ENCODE results near the gene NCKAP1. TPM values are rescaled to one million over a fixed set of nuclear protein-coding genes. Genes with fewer than 3 reads are reported as not detected.
"Not testable (repeated sequence)": the region's sequence is repeated elsewhere in the genome, so short reads cannot be mapped to it uniquely, and the experiment has no call there.

NCKAP1 gene, protein sequence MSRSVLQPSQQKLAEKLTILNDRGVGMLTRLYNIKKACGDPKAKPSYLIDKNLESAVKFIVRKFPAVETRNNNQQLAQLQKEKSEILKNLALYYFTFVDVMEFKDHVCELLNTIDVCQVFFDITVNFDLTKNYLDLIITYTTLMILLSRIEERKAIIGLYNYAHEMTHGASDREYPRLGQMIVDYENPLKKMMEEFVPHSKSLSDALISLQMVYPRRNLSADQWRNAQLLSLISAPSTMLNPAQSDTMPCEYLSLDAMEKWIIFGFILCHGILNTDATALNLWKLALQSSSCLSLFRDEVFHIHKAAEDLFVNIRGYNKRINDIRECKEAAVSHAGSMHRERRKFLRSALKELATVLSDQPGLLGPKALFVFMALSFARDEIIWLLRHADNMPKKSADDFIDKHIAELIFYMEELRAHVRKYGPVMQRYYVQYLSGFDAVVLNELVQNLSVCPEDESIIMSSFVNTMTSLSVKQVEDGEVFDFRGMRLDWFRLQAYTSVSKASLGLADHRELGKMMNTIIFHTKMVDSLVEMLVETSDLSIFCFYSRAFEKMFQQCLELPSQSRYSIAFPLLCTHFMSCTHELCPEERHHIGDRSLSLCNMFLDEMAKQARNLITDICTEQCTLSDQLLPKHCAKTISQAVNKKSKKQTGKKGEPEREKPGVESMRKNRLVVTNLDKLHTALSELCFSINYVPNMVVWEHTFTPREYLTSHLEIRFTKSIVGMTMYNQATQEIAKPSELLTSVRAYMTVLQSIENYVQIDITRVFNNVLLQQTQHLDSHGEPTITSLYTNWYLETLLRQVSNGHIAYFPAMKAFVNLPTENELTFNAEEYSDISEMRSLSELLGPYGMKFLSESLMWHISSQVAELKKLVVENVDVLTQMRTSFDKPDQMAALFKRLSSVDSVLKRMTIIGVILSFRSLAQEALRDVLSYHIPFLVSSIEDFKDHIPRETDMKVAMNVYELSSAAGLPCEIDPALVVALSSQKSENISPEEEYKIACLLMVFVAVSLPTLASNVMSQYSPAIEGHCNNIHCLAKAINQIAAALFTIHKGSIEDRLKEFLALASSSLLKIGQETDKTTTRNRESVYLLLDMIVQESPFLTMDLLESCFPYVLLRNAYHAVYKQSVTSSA
- total RNA-seq = 171 and 364 TPM in 2 replicates

DNA sequence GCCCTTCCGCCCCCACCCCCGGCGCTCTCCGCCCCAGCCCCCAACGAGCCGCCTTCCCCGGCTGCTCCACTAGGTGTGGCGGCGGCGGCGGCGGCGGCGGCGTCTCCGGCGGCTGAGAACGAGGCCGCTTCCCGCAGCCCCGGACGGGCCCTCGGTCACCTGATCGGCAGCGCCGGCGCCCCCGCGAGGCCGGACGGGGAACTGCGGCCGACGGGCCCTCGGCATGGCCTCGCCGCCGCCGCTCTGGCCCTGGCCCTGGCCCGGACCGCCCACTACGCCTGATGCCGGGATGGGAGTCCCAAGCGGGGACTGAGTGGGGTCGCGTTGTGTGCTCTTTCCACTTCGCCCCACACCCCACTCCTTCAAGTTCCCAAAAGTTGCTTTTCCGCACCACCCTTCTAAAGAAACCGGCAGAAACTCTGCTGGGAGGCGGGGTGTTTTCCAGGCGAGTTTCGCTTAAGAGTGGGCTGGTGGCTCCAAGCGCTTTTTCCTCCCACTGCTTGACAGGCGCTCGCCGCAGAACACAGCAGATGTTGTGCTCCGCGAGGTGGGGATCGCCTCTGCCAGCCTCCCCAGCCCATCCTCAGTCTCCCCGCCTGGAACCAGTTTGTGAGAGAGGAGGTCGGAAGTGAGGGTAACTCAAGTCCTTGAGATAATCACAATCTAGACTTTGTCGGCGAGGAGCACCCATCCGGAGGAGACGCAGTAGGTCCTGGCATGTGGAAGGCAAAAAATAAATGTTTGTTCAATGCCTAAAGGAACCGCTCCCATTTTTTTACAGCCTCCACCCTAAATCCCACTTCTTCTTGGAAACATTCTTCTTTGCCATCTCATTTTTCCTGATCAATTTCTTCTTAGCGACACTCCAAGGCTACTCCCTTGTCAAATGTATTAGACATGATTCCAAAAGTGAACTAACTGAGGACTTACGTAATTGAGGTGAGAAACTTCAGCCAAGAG lies at the start of gene NCKAP1:
Gene NCKAP1, minus strand, starts transcription at position 117 of the 960 bp plus-strand sequence. CDS start 358 bp downstream, outside the sequence.
- peak; percentile 92 for DNase-seq

DNA sequence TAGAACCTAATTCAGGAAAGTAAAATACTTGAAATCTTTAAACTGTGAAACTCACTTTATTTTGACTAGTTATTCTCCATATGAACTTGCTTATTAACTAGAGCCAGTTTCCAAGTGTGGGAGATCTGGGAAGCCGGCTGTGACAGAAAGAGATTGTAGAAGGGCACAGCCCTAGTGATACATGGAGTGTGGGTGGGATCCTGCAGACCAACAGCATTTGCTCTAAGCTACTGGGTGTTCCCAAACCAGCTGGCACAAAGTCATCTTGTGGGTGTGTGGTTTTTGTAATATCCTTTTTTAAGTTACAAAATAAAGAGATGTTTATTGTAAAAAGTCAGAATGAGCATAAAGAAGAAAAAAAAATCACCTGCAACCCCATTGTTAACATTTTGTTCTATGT lies 43.7 kb upstream of the NCKAP1 start:
- DNase-seq = no peak

DNA sequence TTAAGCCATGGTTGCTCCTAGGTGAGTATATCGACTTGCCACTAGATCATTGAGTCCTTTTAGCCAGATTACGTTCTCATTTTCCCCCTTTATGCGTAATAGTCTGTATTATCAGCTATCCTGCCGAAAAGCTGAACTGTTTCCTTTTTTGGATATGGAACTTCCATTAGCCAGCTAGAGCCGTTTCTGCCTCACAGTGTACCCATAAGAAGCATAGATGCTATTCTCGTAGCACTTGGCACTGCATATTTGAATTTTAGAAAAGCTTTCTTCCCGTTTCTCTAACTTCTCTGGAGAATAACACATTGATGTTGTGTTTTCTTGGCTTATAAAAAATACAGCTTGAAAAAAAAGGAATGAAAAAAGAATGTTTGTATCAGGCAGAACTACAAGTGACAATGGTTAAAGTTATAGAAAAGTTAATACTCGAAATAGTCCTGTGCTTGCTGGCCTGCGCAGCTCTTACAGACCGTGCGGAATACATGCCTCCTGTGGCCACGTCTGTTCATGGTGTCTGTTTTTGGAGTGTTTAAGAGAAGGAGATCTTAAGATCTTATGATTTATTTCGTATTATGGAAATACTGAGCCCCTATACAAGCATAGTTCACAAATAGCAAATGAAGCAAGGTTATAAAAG lies 41.0 kb upstream of the NCKAP1 start:
- peak; percentile 32 for DNase-seq

DNA sequence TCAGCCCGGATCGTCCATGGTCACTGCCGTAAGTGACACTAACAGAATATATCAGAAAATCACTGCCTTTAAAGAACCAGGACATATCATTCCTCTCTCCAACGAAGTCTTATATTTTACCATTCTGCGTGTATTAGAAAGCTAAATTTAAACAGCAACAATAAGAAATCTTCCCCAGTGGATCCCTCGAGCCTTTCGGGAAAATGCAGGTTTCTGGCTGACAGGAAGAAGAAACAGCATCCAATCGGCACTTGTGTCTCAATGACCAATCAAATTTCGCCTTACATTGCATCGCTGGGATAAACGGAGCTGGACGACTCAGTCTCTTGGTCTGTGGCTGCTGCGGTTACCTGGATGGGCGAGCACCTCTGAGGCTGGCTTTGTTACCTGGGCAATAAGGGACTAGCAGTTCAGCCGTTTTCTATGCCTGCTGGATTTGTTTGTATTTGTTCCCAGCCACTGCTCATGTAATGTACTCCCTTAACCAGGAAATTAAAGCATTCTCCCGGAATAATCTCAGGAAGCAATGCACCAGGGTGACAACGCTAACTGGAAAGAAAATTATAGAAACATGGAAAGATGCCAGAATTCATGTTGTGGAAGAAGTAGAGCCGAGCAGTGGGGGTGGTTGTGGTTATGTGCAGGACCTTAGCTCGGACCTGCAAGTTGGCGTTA lies 40.3 kb upstream of the NCKAP1 start, which contains the start of gene DUSP19:
Gene DUSP19, plus strand, starts transcription at position 284 of the 675 bp plus-strand sequence. Its CDS starts 187 bp downstream, at position 471.
- DNase-seq = peak; percentile 95

DNA sequence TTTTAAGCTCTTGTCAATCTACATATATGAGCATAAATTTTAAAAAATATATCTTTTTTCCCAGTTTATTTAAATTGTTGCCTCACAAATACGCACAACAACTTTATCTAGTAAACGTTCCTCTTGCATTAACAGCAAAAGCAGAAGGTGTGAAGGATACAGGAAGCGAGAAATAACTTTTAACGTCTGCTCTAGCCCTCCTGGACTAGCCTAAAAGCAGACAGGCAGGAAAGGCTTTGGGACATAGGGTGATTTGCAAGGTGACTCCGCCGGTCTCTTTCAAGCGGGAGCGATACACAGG lies 39.9 kb upstream of the NCKAP1 start:
- no peak for DNase-seq

DNA sequence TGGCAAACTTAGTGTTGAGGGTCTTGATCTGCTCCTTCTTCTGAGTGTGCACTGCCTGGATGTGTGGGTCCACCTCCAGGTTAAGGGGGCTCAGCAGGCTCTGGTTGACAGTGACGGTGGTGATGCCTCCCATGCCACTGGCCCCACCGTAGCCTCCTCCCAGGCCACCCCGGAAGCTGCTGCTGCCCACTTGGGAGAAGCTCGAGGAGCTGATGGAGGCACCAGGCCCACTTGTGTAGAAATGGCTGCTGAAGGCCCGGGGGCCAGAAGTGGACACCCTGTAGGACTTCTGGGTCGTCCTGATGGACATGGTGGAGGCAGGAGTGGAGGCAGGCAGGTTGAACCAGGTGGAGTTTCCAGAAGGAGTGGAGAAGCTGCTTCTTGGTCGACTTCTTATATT lies 33.9 kb upstream of the NCKAP1 start:
- DNase-seq = no peak

DNA sequence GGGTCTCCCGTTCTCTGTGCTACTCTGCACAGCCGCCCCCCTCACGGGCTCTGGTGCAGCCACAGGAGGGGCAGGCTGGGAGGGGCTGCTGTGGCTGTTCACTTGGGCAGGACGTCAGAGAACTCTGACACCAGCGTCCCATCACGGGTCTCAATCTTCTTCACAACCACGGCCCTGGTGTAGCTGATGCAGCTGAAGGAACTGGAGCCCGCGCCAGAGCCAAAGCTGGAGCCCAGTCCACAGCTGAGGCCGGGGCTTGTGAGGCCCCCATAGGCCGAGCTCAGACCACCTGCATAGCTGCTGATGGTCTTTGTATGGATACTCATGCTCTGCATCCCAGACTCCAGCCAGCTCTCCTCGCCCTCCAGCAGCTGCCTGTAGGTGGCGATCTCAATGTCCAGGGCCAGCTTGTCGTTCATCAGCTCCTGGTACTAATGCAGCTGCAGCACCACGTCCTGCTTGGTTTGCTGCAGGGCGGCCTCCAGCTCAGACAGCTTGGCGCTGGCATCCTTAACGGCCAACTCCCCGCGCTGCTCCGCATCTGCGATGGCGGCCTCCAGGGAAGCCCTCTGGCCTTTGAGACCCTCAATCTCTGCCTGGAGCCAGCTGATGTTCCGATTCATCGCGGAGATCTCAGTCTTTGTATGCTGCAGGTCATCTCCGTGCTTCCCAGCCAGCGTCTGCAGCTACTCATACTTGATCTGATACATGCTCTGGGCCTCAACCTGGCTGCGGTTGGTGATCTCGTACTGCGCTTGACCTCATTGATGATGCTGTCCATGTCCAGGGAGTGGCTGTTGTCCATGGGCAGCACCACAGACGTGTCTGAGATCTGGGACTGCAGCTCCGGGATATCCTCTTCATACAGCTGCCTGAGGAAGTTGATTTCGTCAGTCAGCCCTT lies 32.9 kb upstream of the NCKAP1 start:
- peak; percentile 81 for DNase-seq

DNA sequence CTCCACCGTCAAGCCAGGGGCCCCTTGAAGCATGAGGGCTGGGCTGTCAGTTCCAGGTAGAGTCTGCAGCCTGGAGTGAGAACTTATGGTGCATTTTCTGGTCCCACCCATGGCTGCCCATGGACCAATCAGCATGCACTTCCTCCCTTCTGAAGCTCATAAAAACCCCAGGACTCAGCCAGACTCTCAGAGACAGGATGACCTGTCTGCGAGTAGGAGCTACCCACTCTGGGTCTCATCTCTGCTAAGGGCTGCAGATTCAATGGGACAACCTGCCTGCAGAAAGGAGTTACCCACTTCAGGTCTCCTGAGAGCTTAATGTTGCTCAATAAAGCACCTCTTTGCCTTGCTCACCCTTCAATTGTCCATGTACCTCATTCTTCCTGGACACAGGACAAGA lies 30.9 kb upstream of the NCKAP1 start:
- no peak for DNase-seq

DNA sequence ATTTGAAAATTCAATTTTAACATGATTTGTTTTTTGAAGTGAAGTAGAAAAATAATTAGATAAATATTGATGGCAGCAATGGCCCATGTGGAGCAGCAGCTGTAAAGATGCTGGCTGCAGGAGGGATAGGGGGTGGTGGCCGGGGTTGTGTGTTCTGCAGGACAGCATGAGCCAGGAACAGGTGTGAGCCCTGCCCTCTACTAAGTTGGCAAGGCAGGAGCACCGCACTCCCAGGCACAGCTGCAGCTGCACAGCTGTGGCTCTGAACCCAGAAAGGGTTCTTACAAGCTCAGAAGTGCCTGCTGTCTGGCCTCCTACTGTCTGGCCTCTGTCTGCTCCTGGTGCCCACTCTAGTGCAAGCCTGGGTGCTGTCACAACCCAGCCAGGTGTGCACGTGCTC lies 30.3 kb upstream of the NCKAP1 start:
- DNase-seq = no peak

DNA sequence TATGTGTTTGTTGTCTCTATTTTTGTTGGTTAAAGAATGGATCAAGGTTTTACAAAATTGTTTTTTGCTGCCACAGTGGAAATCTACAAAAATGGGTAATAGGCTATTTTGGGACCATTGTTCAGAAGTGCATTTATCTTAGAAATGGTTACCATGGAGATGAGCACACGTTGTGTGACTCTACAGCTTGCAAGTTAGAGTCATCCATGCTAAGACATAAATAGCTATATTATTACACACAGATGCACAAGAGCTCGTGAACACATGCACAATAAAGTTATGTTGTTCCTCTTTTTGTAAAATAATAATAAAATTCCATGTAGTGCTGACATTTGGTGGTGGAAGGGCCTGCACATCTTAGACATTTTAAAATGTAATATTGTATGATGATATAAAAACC lies 24.8 kb upstream of the NCKAP1 start:
- peak; percentile 77 for DNase-seq

DNA sequence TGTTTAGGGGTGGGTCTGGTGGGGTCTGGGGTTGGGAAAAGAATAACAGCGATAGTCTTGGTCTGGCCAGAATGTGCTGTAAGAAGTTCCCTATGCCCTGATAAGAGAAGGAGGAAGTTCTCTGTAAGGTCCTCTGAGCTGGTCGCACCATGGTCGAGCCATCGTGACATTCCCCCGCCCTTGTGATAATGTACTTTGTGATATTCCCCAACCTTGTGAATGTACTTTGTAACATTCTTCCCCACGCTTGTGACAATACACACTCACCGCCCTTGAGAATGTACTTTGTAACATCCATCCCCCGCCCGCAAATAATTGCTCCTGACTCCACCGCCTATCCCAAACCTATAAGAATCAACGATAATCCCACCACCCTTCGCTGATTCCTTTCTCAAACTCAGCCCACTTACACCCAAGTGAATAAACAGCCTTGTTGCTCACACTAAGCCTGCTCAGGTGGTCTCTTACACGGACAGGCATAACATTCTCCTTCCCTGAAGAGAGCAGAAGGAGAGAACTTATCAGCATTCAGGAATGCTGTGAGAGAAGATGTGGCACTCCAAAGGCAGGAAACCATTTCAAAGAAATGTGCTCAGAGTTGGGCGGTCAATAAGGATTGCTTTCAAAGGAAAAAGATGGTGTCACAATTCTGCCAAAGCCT lies 22.4 kb upstream of the NCKAP1 start:
- no peak for DNase-seq

DNA sequence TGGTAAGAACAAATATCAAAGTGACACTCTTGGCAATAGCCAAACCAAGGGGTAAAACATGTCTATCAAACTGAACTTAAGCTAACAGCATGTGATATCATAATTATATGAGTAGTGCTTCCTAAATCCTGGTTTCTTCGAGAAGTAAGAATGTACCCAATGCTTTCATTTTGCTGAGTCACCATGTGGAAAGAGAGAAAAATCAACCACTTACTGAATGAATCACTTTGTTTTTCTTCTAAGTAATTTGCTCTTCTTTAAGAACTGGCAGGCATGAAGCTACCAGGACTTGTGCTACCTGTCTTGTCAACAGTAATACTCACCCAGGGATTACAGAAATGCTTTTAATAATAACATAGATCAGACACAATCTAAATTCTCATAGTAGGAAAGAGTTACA lies 21.3 kb upstream of the NCKAP1 start:
- peak; percentile 46 for DNase-seq

DNA sequence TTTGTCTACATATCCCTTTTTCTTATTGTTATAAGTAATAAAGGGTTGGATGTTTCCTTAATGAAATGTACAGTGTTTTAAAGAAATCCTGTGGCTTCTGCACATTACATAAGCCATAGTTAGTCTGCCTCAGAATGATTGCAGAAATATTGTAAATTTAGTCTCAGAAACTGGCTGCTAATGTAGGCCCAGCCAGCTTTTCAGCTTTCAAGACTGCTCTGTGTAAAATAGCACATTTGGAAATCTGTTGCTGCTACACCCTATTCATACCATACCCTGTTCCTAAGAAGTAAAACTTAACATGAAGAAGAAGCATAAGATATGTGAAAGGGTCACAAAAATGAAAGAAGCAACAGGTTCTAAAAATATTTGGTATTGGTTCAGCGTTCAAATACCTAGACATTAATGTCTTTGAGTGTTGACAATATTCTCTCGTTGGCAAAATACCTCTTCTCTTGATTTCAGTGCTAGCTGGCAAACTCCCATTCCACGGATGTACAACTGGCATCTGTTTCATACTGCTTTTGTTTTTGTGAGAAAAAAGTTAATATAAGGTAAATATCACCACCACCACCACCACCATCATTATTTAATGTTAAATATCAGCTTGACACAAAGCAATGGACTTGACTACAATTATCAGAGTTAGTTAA lies 19.2 kb upstream of the NCKAP1 start:
- DNase-seq = no peak

DNA sequence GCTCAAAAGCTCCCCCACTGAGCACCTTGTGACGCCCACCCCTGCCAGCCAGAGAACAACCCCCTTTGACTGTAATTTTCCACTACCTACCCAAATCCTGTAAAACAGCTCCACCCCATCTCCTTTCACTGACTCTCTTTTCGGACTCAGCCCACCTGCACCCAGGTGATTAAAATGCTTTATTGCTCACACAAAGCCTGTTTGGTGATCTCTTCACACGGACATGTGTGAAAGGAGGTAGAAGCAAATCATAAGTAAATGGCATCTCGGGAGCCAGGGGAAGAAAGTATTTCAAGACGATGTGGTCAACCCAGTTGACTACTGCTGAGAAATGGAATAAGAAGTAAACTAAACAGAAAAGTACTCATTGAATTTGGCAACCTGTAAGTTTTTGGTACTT lies 11.2 kb upstream of the NCKAP1 start:
- no peak for DNase-seq

DNA sequence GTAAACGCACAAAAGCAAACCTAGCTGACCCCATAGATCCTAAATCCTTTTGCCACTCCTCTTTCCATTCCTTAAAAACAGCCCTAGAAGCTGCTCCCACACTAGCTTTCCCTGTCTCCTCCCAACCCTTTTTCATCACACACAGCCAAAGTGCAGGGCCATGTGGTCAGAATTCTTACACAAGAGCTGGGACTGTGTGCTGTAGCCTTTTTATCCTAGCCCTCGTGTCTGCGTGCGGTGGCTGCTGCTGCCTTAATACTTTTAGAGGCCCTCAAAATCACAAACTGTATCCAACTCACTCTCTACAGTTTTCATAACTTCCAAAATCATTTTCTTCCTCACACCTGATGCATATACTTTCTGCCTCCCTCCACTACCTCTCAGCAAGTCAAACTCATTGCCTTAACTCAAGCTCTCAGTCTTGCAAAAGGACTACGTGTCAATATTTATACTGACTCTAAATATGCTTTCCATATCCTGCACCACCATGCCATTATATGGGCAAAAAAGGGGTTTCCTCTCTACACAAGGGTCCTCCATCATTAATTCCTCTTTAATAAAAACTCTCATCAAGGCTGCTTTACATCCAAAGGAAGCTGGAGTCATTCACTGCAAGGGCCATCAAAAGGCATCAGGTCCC lies 9.3 kb upstream of the NCKAP1 start:
- DNase-seq = not testable (repeated sequence)

DNA sequence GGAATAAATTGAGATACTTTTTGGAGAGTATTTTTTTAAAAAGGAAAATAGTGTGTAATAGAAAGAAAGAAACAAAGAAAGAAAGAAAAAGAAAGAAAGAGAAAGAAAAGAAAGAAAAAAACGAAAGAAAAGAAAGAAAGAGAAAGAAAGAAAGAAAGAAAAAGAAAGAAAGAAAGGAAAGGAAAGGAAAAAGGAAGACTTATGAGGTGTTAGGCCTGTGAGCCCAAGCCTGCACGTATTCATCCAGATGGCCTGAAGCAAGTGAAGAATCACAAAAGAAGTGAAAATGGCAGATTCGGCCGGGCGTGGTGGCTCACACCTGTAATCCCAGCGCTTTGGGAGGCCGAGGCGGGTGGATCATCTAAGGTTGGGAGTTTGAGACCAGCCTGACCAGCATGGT lies 5.3 kb upstream of the NCKAP1 start:
- not testable (repeated sequence) for DNase-seq

DNA sequence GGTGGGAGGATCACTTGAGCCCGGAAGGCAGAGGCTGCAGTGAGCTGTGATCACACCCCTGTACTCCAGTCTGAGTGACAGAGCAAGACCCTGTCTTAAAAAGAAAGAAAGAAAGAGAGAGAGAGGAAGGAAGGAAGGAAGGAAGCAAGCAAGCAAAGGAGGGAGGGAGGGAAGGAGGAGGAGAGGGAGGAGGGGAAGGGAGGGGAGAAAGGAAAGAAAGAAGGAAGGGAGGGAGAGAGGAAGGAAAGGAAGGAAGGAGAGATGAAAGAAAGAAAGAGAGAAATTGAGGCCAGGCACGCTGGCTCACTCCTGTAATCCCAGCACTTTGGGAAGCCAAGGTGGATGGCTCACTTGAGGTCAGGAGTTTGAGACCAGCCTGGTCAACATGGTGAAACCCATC lies 2.3 kb upstream of the NCKAP1 start:
- DNase-seq = no peak
